Cerebellar cortex (tissue), 1 donor: ENCODE data around the gene ING1.
"Not testable (repeated sequence)": the region's sequence is repeated elsewhere in the genome, so short reads cannot be mapped to it uniquely, and the experiment has no call there.

ENCODE experiments used
- DNase-seq: peaks from one replicate; pipeline ENCODE4 v3.0.0-alpha.2; 2015; ENCODE audit warnings: low spot score

ING1 gene, protein sequence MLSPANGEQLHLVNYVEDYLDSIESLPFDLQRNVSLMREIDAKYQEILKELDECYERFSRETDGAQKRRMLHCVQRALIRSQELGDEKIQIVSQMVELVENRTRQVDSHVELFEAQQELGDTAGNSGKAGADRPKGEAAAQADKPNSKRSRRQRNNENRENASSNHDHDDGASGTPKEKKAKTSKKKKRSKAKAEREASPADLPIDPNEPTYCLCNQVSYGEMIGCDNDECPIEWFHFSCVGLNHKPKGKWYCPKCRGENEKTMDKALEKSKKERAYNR

GRCh38 chr13:110713642-110713952, at the start of gene ING1:
TSS of gene ING1 (plus strand) at chr13:110713700. CDS start at chr13:110714150, 450 bp downstream.
- DNase-seq = no peak

- no peak for DNase-seq
Observed at GRCh38 chr13:110664041-110664440, 49.5 kb upstream of the ING1 start.

DNA sequence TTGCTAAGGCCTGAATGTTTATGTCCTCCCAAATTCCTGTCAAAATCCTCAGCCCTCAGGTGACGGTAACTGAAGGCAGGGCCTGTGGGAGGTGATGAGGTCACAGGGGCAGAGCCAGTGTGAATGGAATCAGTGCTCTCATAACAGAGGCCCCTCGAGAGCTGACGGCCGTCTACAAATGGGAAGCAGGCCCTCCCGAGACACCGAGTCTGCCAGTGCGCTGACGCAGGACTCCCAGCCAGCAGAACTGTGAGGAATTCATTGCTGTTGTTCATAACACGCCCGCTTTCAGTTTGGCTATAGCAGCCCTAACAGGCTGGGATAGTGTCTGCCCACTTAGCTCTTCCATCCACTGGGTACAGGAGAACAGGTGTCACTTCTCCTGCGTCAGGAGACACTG, 48.8 kb upstream of the ING1 start:
- no peak for DNase-seq

DNA sequence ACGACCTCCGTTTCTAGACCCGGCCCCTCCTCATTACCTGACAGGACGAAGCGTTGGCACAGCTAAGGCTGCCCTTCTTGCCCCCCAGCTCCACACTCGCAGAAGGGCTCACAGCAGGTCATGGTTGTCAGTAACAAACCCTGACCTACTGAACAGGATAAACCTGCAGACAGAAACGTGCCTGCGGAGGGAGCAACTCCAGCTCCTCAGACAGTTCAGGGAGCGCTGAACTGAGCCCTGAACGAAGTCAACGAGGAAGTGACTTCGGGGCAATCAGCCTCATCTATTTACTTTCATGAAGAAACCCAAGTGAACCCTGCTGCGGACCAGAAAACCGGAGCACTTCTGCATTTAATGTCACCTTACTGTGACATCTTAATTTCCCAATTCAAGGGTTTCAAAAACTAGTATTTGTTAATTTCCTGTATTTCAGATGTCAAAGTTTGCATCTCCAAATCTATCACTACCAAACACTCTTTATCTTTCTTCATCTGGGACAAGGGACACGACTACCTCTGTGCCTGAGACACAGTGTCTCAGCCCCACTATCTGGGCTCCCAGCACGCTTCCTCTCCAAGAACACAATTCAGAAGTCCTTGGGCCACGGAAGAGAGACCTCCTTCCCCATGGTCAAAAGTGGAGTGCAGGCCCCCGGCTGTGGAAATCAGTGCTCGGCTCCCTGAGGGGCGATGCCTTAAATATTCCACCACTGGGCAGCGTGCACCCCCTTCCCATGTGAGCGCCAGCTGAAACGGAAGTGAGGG, 47.8 kb upstream of the ING1 start:
- no peak for DNase-seq

- DNase-seq = no peak
Observed at GRCh38 chr13:110666255-110666533, 47.3 kb upstream of the ING1 start.

GRCh38 chr13:110669036-110669435, 44.5 kb upstream of the ING1 start:
- DNase-seq = no peak

DNA sequence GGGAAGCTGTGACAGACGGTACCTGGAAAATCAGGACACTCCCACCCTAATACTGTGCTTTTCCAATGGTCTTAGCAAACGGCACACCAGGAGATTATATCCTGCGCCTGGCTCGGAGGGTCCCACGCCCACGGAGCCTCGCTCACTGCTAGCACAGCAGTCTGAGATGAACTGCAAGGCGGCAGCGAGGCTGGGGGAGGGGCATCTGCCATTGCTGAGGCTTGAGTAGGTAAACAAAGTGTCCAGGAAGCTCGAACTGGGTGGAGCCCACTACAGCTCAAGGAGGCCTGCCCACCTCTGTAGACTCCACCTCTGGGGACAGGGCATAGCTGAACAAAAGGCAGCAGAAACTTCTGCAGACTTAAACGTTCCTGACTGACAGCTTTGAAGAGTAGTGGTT, 43.7 kb upstream of the ING1 start:
- DNase-seq = not testable (repeated sequence)

GRCh38 chr13:110676595-110677587, 36.6 kb upstream of the ING1 start:
- no peak for DNase-seq

- peak; percentile 54 for DNase-seq
Observed at GRCh38 chr13:110677731-110678545, 35.6 kb upstream of the ING1 start.

DNA sequence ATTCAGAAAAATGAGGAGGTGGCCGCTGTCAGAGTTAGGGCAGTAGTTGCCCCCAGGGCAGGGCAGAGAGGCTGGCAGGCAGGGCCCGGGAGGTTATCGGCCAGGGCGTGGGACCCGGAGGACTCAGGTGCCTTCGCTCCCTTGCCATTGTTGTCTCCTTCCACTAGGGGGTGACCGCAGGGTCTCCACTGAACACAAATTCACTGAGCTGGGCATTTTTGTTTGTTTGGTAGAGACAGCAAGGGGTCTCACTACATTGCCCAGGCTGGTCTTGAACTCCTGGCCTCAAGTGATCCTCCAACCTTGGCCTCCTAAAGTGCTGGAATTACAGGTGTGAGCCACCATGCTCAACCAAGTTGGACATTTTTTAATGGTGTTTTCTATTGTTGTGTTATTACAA, 32.6 kb upstream of the ING1 start:
- peak; percentile 48 for DNase-seq

DNA sequence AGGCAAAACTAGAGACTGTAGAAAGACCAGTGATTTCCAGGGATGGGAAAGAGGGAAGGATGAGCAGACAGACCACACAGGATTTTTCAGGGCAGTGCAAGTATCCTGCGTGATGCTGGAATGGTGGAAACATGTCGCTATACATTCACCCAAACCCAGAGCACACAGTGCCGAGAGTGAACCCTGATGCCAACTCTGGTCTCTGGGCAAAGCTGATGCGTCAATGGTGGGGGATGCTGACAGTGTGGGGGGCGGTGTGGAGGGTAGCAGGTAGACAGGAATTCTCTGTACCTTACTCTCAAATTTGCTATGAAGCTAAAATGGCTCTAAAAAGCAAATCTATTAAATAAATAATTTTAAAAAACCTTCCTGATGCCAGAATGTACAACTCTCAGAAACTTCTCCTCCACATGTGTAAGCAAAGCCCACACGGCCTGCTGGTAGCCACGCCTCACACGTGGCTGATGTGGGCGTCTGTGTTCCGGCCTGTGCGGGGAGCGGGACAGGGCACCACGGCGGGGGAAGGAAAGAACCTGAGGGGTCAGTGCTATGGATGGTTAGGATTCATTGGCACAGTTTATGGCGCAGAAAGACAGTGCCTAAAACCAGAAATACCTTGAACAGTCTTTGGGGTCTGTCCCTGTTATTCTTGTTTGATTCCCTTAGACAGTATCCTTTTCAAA, 31.5 kb upstream of the ING1 start:
- no peak for DNase-seq

DNA sequence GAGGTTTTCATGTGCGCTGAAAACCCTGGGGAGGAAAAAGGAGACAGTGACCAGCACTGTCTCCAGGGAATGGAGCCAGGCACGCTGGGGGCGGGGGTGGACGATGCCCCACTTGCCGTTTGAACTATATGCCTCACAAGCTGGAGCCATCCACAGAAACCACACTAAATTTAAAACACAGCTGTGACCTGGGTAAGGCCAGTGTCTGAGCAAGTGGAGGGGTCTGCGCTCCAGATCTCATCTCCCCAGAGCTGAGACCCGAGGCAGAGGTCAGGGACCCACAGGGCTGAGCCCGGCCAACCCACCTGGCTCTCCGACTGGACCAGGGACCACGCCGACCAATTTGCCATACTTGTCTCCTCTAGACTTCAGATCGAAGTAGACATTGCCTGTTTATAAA, 30.8 kb upstream of the ING1 start:
- DNase-seq = no peak

DNA sequence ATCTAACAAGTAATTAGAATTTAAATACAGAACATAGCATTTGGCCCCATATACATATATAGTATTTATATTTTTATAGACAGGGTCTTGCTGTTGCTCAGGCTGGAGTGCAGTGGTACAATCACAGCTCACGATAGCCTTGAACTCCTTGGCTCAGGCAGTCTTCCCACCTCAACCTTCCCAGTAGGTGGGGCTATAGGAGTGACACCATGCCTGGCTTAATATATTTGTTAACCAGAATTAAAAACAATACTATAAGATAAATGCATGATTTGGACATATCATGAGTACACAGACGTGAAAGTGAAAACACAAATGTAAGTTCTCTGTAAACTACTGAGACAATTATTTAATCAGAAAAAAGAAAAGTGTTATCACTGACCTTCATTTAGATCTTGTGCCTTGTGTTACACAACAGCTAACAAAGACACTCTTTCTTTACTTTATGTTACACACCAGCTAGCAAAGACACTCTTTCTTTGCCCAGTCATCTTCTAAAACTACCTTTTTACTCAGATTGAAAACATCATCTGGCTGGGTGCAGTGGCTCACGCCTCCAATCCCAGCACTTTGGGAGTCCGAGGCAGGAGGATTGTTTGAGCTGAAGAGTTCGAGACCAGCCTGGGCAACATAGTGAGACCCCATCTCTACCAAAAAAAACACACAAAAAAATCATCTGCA, 30.2 kb upstream of the ING1 start:
- peak; percentile 19 for DNase-seq

DNA sequence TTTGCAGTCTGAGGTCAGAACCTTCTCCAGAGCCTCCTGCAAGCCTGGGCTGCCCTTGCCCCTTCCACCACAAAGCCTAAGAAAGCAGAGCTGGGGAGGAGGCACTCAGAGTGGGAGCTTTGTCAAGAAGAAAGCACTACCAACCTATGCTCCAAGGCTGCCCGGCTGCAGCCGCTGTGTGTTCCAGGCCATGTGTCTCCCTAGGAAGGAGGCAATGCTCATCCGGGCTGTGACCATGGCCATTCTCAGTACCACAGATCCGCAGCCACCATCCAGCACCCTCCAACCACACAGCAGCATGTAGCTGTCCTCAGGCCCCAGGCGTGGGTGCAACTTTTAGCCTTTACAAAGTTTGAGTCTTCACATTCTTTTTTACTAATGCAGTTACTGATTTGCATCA, 29.6 kb upstream of the ING1 start:
- no peak for DNase-seq

- DNase-seq = no peak
Observed at GRCh38 chr13:110684388-110685056, 29.0 kb upstream of the ING1 start.

DNA sequence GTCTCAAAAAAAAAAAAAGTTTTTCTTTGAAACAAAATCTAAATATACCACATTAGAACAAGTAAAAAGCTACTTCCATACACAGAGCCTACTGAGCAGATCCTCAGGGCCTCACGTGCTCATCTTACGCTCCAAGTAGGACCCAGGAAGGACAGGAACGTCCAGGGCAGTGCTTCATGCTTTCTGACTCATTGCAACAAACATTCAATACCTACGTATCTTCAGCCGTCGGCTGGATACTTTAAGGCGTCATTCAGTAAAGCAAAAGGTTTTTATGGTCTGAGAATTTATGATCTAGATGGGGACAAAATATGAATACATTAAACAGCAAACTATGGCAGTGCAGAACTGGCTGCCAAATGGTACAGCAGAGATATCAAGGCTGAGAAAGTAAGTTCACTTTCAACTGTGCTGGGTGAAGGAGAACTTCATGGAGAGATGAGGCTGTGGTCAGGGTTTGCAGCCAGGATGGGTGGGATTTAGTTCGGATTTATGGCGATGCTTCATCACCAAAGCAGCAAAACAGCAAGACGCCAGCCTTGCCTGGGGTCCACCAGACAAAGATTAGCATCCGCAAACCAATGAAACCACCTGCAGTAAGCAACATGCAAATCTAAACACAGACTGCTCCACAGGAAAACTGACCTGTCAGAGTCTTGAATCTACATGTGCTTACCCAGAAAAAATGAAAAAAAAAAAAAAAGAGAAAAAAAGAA, 28.0 kb upstream of the ING1 start:
- no peak for DNase-seq

GRCh38 chr13:110687736-110688135, 25.8 kb upstream of the ING1 start:
- DNase-seq = no peak

DNA sequence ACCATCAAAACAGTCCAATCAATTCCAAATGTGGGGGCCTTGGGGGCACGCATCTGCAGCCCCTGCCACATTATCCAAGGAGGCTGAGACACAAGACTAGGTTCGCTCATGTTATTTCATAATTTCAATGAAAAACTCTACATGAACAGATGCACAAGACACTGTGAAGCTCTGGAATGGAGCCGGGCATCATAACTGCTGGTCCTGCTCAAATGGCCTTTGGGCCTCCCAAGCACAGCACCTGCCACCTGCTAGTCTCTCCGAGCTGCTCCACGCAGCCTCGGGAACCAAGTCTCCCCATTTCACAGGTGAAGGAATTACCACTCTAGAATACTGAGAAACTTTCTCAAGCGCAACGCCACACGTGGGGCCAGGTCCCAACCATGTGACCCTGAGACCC, 24.5 kb upstream of the ING1 start:
- no peak for DNase-seq

GRCh38 chr13:110689711-110690110, 23.8 kb upstream of the ING1 start:
- no peak for DNase-seq

GRCh38 chr13:110690516-110690915, 23.0 kb upstream of the ING1 start:
- DNase-seq = no peak
